Measurements from ENCODE around the gene NEK7.

NEK7 gene

DNA sequence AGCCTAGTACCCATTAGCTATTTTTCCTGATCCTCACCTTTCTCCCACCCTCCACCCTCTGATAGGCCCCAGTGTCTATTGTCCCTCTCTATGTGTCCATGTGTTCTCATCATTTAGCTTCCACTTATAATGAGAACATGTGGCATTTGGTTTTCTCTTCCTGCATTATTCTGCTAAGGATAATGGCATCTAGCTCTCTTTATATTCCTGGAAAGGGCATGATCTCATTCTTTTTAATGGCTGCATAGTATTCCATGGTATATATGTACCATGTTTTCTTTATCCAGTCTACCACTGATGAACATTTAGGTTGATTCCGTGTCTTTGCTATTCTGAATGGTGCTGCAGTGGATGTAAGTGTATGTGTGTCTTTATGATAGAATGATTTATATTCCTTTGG, 178.9 kb downstream of the NEK7 start:
- H3K36me3 Mint-ChIP-seq: no peaks in the 10 kb centered on the region
- H3K9me3 Mint-ChIP-seq: peaks cover 4% of the 10 kb centered on the region
- H3K4me3 Mint-ChIP-seq: no peak overlapping the region
- ATAC-seq (ENCODE audit: low read depth) (no peak), DNase-seq (ENCODE audit: low spot score in 2 of 2) (no peak)
- H3K27me3 Mint-ChIP-seq: peaks cover 7% of the 10 kb centered on the region
- H3K27ac Mint-ChIP-seq: no peak overlapping the region
- H3K4me1 Mint-ChIP-seq: no peaks in the 10 kb centered on the region

DNA sequence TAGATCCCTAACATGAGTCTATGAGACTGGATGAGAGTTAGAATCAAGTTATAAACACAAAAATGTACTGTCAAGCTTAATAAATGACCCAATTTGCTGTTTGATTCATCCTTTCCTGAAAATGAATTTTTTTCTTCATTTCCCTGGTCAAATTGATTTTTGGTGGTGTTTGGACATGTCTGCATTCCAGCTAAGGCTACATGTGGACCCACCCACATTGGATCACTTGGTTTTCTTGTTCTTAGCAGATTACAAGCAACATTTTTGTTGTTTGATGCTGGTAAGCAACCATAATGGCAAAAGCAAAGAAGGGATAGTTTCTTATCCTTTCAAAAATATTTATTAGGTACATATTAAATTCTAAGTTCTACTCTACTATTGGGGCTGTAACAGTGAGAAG, 181.1 kb downstream of the NEK7 start:
- Mint-ChIP-seq H3K4me1 (no peaks in the 10 kb centered on the region), H3K36me3 (no peaks in the 10 kb centered on the region), H3K27me3 (peaks cover 12% of the 10 kb centered on the region), H3K9me3 (peaks cover 4% of the 10 kb centered on the region), H3K27ac (no peak overlapping the region), H3K4me3 (no peak overlapping the region)
- DNase-seq (ENCODE audit: low spot score in 2 of 2) (no peak), ATAC-seq (ENCODE audit: low read depth) (no peak)

GRCh38 chr1:198340139-198340538, 183.3 kb downstream of the NEK7 start:
- H3K4me1 Mint-ChIP-seq: no peaks in the 10 kb centered on the region
- no peak overlapping the region for H3K4me3 Mint-ChIP-seq
- ATAC-seq (ENCODE audit: low read depth) (no peak), DNase-seq (ENCODE audit: low spot score in 2 of 2) (no peak)
- no peaks in the 10 kb centered on the region for H3K36me3 Mint-ChIP-seq
- peaks cover 14% of the 10 kb centered on the region for H3K27me3 Mint-ChIP-seq
- no peak overlapping the region for H3K27ac Mint-ChIP-seq
- peaks cover 4% of the 10 kb centered on the region for H3K9me3 Mint-ChIP-seq

GRCh38 chr1:198346178-198346577, 189.4 kb downstream of the NEK7 start:
- Mint-ChIP-seq H3K27ac (no peak overlapping the region), H3K4me1 (no peaks in the 10 kb centered on the region), H3K9me3 (no peaks in the 10 kb centered on the region), H3K4me3 (no peak overlapping the region), H3K27me3 (peaks cover 8% of the 10 kb centered on the region), H3K36me3 (no peaks in the 10 kb centered on the region)
- ATAC-seq (ENCODE audit: low read depth) (no peak), DNase-seq (ENCODE audit: low spot score in 2 of 2) (no peak)

- H3K4me3 Mint-ChIP-seq: no peak overlapping the region
- H3K4me1 Mint-ChIP-seq: no peaks in the 10 kb centered on the region
- no peak for DNase-seq (ENCODE audit: low spot score in 2 of 2)
- no peaks in the 10 kb centered on the region for H3K36me3 Mint-ChIP-seq
- ATAC-seq (ENCODE audit: low read depth): no peak
- no peak overlapping the region for H3K27ac Mint-ChIP-seq
- H3K9me3 Mint-ChIP-seq: no peaks in the 10 kb centered on the region
- H3K27me3 Mint-ChIP-seq: peaks cover 2% of the 10 kb centered on the region
These were observed 193.7 kb downstream of the NEK7 start for GRCh38 chr1:198350456-198350855.

GRCh38 chr1:198352975-198353695, 196.3 kb downstream of the NEK7 start:
- Mint-ChIP-seq H3K27ac (no peak overlapping the region), H3K36me3 (no peaks in the 10 kb centered on the region), H3K4me1 (no peaks in the 10 kb centered on the region), H3K27me3 (peaks cover 3% of the 10 kb centered on the region), H3K4me3 (no peak overlapping the region), H3K9me3 (no peaks in the 10 kb centered on the region)
- ATAC-seq (ENCODE audit: low read depth): peak; percentile 32
- no peak for DNase-seq (ENCODE audit: low spot score in 2 of 2)

DNA sequence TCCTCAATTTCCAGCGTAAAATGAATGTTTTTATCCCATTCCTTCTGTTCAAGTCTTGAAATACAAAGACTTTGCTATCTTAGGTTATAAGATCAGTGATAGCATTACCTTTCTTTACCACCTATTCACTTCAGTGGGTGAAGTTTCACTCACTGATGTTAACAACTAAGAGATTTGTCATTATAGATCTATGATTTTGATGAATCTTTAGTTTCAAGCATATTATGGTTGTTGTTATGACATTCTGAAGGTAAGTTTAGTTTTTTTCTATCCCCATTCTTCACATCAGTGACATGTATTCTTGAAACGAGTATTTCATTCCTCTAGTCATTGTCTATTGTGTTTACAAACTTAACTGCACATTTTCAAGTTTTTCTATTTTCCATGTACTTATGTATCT, 201.1 kb downstream of the NEK7 start:
- Mint-ChIP-seq H3K36me3 (no peaks in the 10 kb centered on the region), H3K9me3 (no peaks in the 10 kb centered on the region), H3K4me3 (no peak overlapping the region), H3K27ac (no peak overlapping the region), H3K27me3 (peaks cover 5% of the 10 kb centered on the region), H3K4me1 (no peaks in the 10 kb centered on the region)
- no peak for DNase-seq (ENCODE audit: low spot score in 2 of 2)
- no peak for ATAC-seq (ENCODE audit: low read depth)

GRCh38 chr1:198359024-198359653, 202.3 kb downstream of the NEK7 start:
- ATAC-seq (ENCODE audit: low read depth) (no peak), DNase-seq (ENCODE audit: low spot score in 2 of 2) (no peak)
- Mint-ChIP-seq H3K36me3 (no peaks in the 10 kb centered on the region), H3K4me1 (no peaks in the 10 kb centered on the region), H3K27me3 (peaks cover 5% of the 10 kb centered on the region), H3K9me3 (no peaks in the 10 kb centered on the region), H3K27ac (no peak overlapping the region), H3K4me3 (no peak overlapping the region)

DNA sequence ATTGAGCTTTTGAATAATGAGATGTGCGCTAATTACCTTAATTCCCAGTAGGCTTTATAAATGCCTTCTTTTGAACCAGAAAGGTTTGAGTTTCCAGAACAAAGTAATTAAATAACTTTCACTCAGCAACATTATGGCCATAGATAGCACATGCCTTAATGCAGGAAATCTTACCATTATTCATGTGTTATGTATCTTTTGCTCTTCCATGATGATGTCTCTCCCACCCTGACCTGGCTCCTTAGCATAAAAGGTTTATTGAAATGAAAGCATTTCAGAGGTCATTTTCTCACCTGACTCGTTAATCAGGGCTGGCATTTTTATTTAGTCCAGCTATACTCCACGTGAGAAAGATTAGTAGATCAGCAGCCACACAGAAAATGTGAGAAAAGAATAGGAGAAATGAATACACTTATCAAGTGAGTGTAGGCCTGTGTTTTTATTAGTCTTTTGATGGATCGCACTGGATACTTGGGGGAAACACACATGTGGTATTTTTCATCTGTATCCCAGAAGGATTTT, 203.5 kb downstream of the NEK7 start:
- H3K9me3 Mint-ChIP-seq: no peaks in the 10 kb centered on the region
- H3K27me3 Mint-ChIP-seq: peaks cover 5% of the 10 kb centered on the region
- H3K4me3 Mint-ChIP-seq: no peak overlapping the region
- ATAC-seq (ENCODE audit: low read depth) (no peak), DNase-seq (ENCODE audit: low spot score in 2 of 2) (no peak)
- no peak overlapping the region for H3K27ac Mint-ChIP-seq
- no peaks in the 10 kb centered on the region for H3K36me3 Mint-ChIP-seq
- H3K4me1 Mint-ChIP-seq: no peaks in the 10 kb centered on the region

DNA sequence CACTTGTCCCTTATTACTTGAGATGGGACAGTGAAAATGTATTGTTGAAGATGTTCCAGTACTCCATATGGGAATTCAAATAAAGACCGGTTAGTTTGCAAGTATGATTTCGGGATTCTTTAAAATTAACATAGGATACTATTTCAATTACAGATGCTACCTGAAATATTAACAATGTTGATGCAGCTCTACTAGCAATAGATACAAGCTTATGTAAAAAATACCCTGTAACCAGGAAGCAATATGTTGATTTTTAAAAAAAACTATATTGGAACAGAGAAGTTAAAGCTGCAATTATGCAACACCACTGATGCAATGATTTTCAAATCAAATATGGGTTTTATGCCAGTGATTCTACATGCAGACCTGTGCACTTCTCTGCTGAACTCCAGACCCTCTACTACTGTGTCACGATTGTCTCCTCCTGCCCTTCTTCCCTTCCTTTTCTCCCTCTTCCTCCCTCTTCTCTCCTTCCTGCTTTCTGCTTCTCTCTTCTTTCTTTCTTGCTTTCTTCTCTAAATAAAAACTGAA, 204.5 kb downstream of the NEK7 start:
- no peak for ATAC-seq (ENCODE audit: low read depth)
- H3K4me1 Mint-ChIP-seq: no peaks in the 10 kb centered on the region

DNA sequence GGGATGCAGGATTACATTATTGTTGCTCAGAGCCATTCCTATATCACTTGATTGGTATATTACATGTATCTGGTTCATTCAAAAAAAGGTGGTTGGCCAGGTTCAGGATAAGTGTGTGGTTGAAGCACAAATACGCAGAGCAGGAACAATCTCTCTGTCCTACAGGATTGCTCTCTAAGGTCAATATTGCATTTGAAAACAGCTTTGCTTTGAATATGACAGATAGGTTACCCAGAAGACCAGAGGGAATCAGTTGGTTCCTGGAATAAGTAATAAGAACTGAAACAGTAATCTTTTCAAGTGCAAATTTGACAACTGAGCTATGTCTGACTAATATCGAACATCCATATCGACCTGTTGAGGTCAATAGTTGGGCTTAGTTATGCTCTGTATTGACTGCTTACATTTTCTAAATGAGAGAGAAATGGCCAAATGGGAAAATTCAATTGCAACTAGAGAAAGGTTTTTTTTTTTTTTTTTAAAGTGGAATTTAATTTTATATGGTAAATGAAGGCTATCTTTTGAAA, 206.9 kb downstream of the NEK7 start:
- Mint-ChIP-seq H3K36me3 (peaks cover 2% of the 10 kb centered on the region), H3K4me1 (no peaks in the 10 kb centered on the region), H3K27ac (no peak overlapping the region), H3K9me3 (peaks cover 2% of the 10 kb centered on the region), H3K27me3 (peaks cover 3% of the 10 kb centered on the region), H3K4me3 (no peak overlapping the region)
- DNase-seq (ENCODE audit: low spot score in 2 of 2) (no peak), ATAC-seq (ENCODE audit: low read depth) (no peak)

More for the DNA sequence above, 204.5 kb downstream of the NEK7 start:
- no peak for DNase-seq (ENCODE audit: low spot score in 2 of 2)
- no peaks in the 10 kb centered on the region for H3K36me3 Mint-ChIP-seq
- H3K27ac Mint-ChIP-seq: no peak overlapping the region
- peaks cover 5% of the 10 kb centered on the region for H3K27me3 Mint-ChIP-seq
- no peaks in the 10 kb centered on the region for H3K9me3 Mint-ChIP-seq
- H3K4me3 Mint-ChIP-seq: no peak overlapping the region

GRCh38 chr1:198364471-198364870, 207.7 kb downstream of the NEK7 start:
- H3K4me1 Mint-ChIP-seq: no peaks in the 10 kb centered on the region
- H3K4me3 Mint-ChIP-seq: no peak overlapping the region
- ATAC-seq (ENCODE audit: low read depth) (no peak), DNase-seq (ENCODE audit: low spot score in 2 of 2) (no peak)
- no peak overlapping the region for H3K27ac Mint-ChIP-seq
- peaks cover 3% of the 10 kb centered on the region for H3K36me3 Mint-ChIP-seq
- peaks cover 3% of the 10 kb centered on the region for H3K9me3 Mint-ChIP-seq
- peaks cover 4% of the 10 kb centered on the region for H3K27me3 Mint-ChIP-seq

- peaks cover 3% of the 10 kb centered on the region for H3K9me3 Mint-ChIP-seq
- peaks cover 4% of the 10 kb centered on the region for H3K36me3 Mint-ChIP-seq
- no peak overlapping the region for H3K4me3 Mint-ChIP-seq
- DNase-seq (ENCODE audit: low spot score in 2 of 2) (no peak), ATAC-seq (ENCODE audit: low read depth) (no peak)
- no peaks in the 10 kb centered on the region for H3K4me1 Mint-ChIP-seq
- H3K27ac Mint-ChIP-seq: no peak overlapping the region
- H3K27me3 Mint-ChIP-seq: peaks cover 3% of the 10 kb centered on the region
These were observed 210.5 kb downstream of the NEK7 start for GRCh38 chr1:198367296-198367695.

GRCh38 chr1:198370996-198371395, 214.2 kb downstream of the NEK7 start:
- Mint-ChIP-seq H3K9me3 (peaks cover 3% of the 10 kb centered on the region), H3K36me3 (peaks cover 6% of the 10 kb centered on the region)

More at GRCh38 chr1:198370996-198371395, 214.2 kb downstream of the NEK7 start:
- no peak overlapping the region for H3K4me3 Mint-ChIP-seq
- no peaks in the 10 kb centered on the region for H3K4me1 Mint-ChIP-seq
- ATAC-seq (ENCODE audit: low read depth): no peak
- H3K27me3 Mint-ChIP-seq: peaks cover 5% of the 10 kb centered on the region
- DNase-seq (ENCODE audit: low spot score in 2 of 2): no peak
- no peak overlapping the region for H3K27ac Mint-ChIP-seq
